Activated gamma-delta T cell (primary cell): Measurements from ENCODE around the gene NFIX.

Source experiments
- DNase-seq: peaks from one replicate; lab custom pipeline; 2025; lab: John Stamatoyannopoulos, UW

Gene NFIX

DNA sequence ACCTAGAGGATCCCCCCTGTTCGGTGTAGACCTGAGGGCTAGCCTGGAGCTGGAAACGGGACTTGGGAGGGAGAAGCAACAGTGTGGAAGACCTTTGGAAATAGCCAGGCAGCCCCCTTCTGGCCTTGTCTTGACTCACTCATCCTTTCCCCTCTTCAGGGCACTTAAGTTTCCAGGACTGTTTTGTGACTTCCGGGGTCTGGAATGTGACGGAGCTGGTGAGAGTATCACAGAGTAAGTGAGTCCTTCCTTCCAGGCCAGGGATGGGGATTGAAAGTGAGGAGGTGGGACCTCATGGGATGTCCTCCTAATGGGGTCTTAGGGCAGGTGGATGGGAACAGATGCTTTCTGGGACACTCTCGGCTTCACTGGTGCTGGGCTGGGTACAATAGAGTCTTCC lies 78.0 kb downstream of the NFIX start:
- no peak for DNase-seq

DNA sequence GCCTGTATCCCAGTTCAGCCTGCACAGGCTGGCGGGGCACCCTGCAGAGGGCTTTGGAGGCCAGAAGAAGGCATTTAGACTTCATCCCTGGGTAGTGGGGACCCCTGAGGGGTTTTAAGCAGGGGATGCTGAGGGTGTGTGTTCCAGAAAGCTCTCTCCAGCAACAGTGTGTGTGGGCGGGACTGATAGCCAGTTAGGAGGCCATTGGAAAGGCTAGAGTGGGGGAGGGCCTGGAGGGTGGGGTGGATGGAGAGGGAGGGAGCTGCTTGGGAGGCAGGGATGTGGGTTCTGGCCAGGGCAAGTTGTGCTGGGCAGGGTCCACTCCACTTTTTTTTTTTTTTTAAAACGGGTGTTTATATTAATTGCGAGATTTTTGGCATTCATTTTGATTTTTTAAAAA lies 79.1 kb downstream of the NFIX start:
- no peak for DNase-seq

GRCh38 chr19:13076320-13076719 lies 81.0 kb downstream of the NFIX start:
- DNase-seq, result no peak

DNA sequence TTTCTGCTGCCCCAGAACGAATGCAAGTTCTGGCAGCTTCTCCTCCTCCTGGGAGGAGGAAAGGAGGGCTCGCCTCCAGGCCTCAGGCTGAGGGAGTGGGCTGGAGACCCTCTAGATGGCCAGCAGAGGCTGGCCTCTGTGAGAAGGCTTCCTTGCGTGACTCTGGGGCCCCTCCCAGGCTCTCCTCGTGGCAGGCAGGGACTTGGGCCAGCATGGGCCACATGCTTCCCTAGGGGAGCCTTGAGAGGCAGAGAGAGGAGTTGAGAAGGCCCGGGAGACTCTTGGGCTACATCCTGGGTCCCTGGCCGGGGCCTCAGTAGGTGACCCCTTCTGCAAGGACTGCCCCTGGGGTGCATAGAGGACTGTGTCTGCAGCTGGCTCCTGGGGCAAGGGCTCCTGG lies 81.5 kb downstream of the NFIX start:
- no peak for DNase-seq

DNA sequence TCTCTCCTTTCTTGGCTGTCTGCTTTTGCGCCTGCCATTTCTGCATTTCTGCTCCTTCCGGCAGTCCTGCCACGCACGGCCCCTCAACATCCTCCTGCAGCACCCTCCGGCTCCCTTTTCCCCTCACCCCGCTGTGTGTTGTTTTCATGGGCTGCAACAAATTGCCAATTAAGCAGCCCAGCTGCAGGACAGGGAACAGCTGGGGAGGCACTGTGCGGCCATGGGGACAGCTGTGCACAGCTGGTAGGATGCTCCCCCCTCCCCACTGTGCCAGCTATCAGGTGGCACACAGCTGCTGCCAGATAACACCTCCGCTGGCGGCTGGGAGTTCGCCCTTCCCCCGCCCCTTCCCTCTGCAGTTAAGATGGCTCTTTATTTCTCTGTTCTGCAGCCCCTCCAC lies 82.0 kb downstream of the NFIX start:
- no peak for DNase-seq

GRCh38 chr19:13078381-13078780 lies 83.1 kb downstream of the NFIX start:
- no peak for DNase-seq

- no peak for DNase-seq
These were observed 83.7 kb downstream of the NFIX start for GRCh38 chr19:13078897-13079541.

- DNase-seq, result no peak
These were observed 84.3 kb downstream of the NFIX start for GRCh38 chr19:13079542-13079986.

- DNase-seq, result no peak
These were observed 87.1 kb downstream of the NFIX start for GRCh38 chr19:13082192-13083007.

GRCh38 chr19:13083008-13083404 lies 87.7 kb downstream of the NFIX start:
- no peak for DNase-seq

DNA sequence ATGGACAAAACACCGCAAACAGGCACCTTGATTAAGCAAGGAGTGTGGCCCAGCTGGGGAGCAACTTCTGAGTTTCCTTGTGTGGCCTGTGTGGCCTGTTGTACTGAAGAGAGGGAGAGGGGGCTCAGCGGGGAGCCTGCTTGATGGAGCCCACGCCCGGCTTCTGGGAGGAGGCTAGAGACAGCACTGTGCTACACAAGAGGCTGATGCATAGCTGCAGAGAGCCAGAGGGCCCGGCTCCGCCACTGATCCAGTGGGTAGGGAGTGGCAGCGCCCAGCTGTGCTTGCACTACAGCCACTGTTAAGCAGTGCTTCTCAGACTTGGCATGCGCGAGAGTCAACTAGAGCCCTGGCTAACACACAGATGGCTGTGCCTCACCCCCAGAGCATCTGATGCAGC lies 88.4 kb downstream of the NFIX start:
- DNase-seq, result no peak

DNA sequence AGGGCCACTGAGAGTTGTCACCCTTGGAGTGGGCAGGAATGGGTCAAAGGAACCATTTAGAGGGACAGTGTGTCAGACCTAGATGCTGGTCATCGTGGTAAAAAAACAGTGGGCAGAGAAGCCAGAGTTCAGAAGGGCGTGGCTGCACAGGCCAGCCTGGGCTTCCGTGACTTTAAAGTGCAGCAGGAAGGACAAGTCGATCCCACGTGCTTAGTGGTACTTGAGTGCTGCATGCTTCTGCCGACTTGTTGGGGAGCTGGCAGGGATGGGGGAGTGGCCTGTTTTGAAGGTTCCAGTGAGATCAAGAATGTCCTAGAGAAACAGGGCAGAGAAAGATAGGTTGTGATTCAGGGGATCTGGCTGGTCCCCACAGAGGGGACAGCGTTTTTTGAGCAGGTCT lies 90.4 kb downstream of the NFIX start:
- no peak for DNase-seq

- no peak for DNase-seq
These were observed 91.1 kb downstream of the NFIX start for GRCh38 chr19:13086341-13086740.

DNA sequence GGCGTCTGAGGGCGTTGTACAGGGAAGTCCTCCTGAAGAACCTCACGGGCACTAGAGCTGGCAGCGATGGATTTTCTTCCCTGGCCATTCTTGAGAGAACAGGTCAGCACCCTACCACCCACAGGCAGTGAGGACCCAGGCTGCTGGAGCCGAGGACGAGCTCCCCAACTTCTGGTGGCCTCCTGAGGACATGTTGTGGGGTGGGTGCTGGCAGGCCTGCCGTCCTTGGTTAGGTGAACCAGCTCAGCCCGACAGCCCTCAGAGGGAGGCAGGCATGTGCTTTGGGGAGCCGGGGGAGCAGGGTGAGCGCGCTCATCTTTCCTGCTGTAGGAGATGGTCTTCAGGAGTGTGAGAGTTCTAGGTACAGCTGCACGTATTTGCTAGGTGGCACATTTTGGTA lies 92.0 kb downstream of the NFIX start:
- no peak for DNase-seq

DNA sequence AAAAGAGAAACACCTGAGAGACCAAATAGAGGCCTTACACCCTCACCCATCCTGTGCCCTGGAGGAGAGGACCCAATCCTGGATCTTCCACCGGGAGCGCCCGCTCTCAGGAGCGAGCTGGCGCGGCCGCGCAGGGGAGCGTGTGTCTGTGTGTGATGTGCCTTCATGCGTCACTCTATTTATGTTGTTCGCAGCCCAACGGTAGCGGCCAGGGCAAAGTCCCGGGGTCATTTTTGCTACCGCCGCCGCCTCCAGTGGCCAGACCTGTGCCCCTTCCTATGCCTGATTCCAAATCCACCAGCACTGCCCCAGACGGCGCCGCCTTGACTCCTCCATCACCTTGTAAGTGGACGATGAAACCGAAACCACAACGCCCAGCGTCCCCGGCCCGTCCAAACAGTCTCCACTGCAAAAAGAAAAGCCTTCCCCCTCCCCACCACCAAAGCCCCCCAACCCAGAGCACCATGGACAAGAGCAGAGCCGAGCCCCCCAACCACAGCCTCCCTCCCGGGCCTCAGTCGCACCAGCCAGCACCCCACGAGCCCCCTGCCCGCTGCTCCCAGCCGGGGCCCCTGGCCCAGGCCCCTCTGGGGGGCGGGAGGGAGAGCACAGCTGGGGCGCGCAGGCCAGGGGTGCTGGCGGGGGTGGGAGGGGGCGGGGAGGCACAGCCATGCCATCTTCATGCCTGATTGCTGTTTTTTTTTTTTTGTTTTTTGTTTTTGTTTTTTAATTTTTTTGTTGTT lies 92.7 kb downstream of the NFIX start:
- DNase-seq, result no peak

- DNase-seq, result no peak
These were observed 94.0 kb downstream of the NFIX start for GRCh38 chr19:13089139-13089856.

DNA sequence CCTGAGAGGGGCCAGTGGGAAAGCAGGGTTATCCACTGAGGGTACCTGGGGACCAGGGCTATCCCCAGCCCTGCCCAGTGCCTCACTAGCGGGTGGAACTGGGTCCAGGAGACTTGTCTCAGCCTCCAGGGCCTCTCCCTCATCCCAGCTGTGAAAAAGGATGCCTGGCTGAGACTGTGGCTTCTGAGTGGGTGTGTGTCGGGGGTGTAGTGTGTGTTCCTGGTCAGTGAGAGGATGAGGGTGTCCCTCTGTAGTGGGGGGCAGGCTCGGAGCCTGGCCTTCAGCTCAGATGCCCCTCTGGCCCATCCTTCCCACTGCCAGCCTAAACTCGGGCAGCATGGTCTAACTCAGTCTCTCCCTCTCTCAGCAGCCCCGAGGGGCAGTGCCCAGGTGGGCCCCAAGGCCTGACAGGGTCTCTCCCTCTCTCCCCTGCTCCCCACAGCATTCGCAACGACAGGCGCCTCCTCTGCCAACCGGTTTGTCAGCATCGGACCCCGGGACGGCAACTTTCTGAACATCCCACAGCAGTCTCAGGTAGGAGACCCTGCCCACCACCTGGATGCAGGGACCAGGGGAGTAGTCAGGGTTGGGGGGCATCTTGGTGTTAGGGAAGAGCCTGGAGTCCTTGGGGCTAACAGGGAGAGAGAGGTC lies 94.7 kb downstream of the NFIX start:
- no peak for DNase-seq

GRCh38 chr19:13090511-13091231 lies 95.4 kb downstream of the NFIX start:
- no peak for DNase-seq

DNA sequence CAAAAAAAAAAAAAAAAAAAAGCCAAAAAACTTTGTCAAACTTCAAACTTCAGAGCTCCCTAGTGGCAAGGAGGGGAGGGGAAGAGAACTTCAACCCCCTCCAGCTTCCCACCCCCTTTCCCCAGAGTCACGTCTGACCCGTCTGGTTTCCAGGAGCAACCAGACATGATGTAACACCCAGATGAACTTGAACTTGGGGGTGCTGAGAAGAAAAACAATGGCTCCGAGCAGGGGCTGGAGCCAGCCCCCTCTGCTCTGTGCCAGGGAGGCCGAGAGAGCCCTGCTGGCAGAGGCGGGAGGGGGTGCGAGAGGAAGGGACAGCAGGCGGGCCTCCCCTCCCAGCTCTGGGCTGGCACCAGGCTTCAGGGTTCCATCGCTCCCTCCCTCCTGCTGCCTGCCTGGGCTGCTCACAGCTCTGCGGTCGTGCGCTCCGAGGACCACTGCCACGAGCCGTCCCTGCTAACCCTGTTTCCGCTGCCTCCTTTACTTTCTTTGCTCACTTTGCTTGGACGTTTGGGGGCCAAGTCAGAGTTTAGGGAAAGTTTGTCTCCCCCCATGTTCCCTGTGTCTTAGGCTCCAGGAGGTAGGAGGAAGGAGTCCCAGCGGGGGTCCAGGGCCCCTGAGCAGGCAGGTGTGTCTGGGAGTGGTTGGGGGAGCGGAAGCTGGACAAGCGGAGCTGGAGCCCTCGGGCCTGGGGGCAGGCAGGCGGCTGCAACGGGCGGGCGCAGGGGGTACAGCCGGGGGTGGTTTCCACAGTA lies 96.3 kb downstream of the NFIX start:
- DNase-seq, result no peak

DNA sequence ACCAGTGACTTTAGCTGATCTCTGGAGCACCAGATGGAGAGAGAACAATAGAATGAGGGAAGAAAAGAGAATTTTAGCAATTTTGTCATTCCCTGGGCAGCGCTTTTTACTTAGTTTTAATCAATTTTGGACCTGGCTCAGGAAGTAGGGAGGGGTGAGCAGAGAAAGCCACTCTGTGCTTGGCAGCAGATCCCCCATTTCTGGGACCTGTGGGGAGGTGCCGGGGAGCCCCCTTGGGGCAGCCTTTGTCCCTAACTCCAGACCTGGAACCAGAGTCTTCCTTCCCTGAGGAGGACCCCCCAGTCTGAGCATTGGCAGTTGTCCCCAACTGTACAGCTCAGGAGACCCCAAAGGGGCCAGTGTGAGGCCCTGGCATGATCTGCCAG lies 96.9 kb downstream of the NFIX start:
- DNase-seq, result no peak
